ENCODE data around the gene LRRC75B.
"Not testable (repeated sequence)": the region's sequence is repeated elsewhere in the genome, so short reads cannot be mapped to it uniquely, and the experiment has no call there.

Gene LRRC75B

DNA sequence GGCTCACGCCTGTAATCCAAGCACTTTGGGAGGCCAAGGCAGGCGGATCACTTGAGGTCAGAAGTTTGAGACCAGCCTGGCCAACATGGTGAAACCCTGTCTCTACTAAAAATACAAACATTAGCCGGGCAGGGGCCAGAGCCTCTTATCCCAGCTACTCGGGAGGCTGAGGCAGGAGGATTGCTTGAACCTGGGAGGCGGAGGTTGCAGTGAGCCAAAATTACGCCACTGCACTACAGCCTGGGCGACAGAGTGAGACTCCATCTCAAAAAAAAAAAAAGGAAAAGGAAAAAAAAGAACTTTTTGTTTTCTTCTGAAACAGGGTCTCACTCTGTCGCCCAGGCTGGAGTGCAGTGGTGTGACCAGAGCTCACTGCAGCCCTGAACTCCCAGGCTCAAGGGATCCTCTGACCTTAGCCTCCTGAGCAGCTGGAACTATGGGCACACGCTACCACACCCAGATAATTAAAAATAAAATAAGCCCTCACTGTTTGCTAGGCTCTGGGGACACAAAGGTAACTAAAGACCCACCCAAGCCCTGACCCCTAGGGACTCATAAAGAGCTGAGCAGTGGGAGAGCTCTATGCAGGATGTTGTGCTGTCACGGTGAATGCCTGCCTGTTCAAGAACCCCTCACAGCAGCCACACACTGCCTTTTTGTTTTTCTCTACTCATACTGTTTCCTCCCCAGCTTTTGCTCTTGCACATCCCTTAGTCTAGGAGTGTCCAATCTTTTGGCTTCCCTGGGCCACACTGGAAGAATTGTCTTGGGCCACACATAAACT lies 40.2 kb downstream of the LRRC75B start:
- DNase-seq: not testable (repeated sequence)

DNA sequence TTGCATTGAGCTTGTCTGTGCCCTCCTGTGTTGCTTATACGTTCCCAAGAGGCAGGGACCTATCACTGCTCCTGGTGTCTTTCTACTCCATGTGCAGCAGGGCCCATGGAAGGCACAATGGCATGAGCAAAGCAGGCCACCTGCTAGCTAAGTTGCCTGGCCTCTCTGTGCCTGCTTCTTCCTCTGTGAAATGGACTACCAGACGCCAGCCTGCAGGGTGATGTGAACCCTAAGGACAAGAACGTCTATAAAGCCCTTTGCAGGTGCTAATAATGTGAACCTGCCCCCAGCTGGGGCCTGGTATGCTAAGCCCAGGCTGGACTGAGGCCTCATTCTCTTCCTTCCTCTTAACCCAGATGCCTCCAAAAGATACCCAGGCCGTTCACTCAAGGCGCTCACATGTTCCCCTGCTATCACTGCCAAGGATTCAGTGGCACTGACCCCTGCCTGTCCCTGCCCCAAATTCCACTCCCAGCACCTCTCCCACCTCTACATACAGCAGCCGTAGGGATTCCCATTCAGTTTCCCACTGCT lies 41.9 kb downstream of the LRRC75B start:
- DNase-seq: no peak

DNA sequence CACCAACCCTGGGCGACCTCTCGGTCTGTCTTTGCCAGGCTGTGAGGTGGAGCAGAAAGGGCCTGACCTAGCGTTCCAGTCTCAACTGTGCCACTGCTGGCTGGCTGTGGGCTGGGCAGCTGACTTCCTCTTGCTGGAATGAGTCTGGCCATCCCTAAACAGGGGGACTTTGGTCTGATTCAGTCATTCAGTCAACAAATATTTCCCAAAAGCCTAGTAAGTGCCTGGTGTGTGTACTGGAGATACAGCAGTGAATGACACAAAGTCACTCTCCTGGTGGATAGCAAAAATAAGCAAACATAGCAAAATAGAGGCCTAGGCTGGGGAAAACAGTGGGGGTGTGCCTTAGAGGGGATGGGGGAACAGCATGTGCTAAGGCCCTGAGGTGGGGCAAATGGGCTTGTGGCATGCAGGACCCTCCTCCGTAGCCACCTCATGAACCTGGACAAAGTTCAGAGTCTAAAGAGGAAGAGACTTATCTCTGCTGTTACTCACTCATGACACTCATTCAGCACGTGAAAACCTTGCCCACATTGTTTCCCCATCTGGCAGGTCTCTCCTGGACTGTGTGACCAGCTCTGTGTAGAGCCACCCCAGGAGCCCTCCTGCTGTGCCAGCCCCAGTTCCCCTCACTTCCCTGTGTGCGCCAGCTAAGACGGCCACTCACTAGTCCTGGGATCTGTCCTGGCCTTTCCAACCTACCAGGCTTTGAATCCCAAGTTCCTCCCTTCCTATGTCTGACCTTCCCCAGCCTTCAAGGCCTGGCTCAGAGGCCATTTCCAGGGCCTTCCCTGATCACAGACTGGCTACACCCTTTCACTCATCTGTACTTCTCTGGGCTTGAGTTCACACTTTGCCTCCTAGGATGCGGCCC lies 42.6 kb downstream of the LRRC75B start:
- DNase-seq: no peak

DNA sequence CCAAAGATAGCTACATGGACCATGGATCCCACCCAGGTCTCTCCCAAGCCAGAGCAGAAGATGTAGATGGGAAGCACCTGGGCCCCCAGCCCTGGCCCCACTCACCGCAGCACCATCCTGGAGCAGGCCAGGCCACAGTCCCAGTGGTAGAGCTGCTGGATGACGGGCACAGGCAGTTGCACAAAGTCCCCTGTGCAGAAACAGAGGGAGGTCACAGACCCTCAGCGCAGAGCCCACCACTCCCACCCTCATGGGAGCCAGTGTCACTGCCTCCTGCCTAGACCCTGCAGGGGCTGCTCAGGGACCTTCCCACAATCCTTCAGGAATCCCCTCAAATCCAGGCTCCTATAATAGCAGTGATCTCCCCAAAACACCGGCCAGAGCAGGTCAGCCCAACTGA lies 44.1 kb downstream of the LRRC75B start:
- DNase-seq: no peak

DNA sequence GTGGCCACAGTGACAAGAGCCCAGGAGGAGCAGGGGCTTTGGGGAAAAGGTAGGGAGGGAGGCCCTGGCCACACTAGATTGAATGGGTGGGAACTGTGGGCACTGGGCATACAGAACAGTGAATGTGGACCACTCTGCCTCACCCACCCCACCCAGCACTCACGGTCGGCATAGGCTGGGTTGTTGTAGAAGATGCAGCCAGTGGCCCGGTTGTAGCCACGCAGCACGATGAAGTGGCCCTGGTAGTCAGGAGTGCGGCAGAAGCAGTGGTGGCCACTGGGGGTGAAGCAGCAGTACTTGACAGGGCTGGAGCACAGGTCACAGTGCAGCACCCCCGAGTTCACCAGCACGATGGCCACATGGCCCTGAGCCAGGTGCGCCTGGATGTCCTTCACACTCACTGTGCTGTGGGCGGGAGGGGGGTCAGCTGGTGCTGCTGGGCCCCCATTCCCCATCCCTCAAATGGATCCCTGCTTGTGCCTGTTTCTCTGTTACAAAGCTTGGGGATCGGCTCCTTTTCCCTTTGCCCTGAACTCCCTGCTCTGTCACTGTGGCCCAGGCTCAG lies 49.1 kb downstream of the LRRC75B start:
- no peak for DNase-seq

DNA sequence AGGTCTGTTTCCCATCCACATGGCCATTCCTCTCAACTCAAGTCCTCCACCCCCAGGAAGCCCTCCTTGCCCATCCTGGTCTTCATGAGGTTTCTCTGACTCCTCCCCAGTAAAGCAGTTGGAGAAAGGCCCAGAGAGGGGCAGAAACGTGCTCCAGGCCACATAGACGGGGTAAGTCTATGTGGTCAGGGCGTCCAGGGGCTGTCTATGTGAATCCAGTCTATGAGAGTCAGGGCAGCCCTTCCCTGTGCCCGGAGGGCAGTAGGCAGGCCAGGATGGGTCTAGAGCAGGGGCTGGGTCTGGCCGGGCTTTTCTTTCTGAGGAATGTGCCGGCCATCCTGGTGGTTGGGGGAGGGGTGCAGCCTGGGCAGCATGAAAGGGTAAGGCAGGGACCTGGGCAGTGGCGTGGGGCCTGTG lies 49.7 kb downstream of the LRRC75B start:
- DNase-seq: no peak

DNA sequence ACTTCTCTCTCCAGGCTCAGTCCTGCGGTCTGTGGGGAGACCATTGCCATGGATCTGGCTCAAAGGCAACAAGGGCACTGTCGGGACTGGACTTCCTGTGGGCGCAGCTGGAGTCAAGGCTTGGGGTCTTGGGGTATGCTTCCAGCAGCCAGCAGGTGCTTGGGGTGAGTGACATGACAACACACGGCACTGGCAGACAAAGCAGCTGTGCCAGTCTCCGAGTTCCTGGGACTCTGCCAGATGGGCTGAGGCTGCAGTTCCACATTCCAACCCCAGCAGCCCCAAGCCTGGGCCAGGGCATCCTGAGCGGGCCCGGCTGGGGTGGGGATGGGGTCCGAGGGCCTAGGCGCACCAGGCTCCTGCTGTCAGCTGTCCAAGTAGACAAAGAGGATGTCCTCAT lies 50.2 kb downstream of the LRRC75B start:
- DNase-seq: no peak

DNA sequence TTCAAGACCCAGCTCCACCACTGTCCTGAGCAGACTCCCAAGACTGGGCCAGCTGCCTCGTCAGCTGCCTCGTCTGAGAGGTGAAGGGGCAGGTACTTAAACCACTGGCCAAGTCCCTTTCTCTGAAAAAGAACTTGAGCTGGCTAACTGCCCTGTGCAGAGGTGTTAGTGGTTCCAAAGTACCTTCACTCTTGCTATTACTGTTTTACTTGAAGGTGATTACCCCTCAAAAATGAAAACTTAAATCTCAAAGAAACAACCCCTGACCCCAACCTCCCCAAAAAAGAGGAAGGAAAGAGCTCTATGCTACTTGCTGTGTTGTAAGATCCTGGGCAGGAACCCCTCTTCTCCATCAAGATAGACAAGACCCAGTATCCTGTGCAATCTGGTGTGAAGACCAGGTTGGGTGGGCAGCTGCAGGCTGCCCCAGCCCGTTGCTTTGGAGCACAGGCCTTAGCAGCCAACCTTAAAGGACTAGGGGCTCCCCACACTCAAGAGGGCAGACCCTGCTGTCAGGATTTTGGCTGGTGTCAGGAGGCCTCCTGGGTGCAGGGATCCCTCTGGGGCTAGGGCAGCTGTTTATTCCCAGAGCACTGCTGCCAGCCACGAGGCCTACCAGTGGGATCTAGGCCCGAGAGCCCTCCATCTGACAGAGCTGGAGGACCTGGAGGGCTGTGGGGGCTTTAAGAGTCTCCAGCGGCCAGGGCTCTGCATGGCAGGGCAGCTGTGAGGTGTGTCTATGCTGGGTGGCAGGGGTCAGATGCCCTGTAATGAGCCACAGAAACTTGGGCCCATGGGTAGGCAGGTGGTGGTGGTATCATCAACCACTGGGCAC lies 51.0 kb downstream of the LRRC75B start:
- DNase-seq: no peak

DNA sequence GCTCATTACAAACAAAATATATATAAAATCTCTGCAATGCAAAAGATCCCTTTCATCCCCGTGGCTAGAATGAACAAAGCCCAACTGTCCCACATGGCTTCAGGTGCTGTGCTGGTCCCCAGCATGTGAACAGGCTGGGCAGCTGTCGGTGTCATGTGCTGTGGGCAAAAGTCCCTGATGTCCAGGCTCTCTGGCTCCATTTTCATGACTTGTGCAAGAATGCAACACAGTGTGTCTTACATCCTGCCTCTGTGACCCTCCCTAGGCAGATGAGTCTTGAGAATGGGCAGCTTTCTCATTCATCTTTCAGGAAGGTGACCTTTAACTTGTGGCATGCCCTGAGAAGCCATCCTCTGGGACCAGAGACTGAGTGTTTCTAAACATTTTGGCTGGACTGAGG lies 52.4 kb downstream of the LRRC75B start:
- no peak for DNase-seq

DNA sequence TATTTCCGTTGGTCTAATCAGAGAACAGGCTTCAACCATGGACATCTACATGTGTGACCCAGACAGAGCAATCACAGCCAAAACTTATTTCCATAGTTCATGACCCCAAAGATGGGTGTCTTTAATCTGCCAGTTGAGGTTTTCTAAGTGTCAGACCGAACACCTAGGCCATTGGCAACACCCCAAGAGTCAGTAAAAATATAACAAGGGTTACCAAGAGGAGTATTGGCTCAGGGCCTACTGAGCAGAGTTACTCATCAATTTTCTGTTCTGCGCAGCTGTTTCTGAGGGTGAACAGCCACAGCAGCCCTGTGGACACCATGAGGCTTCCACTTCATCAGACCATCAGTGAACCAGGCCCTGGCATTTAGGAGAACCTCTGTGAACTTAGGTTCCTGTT lies 56.8 kb downstream of the LRRC75B start:
- DNase-seq: no peak

Data from COR-L47 (cell line).